IMR-90 (cell line): ENCODE measurements around the gene HCFC1. TPM values are rescaled to one million over a fixed set of nuclear protein-coding genes. Genes with fewer than 3 reads are reported as not detected.

Experiments
- ATAC-seq: fragments of 200-7000 bp; cut with Tn5 transposase; 2 replicates; pipeline ENCODE4 v1.9.1; 2020; ENCODE audit warnings: low read depth, mild to moderate bottlenecking, moderate library complexity
- BruUV-seq: library from RNA; stranded (reverse); fragments of 400-500 nt; replicated peaks from 2 replicates; lab custom pipeline; 2021; lab: Mats Ljungman, UMichigan
- CTCF ChIA-PET: fragments of 300-600 bp; formaldehyde crosslinking; extraction: SDS; loops from one replicate; lab custom pipeline; 2021; ENCODE audit warnings: antibody characterized with exemption; lab: Yijun Ruan, JAX
- POLR2A ChIA-PET: fragments of 300-600 bp; sonication (Branson Sonifier 250); formaldehyde crosslinking; loops from one replicate; lab custom pipeline; 2022; ENCODE audit warnings: antibody characterized with exemption; ENCODE audit not compliant: unreplicated experiment; lab: Charles Lee
- DNase-seq: peaks from one replicate; pipeline ENCODE4 v3.0.0; 2013
- H2AFZ ChIP-seq: replicated peaks from 2 replicates; pipeline ENCODE3; 2013; ENCODE audit warnings: low read length, mild to moderate bottlenecking; ENCODE audit not compliant: poor library complexity
- H2AK5ac ChIP-seq: 2 replicates; pipeline ENCODE4 v1.6.1; 2013; ENCODE audit warnings: low read depth, low read length, inconsistent platforms
- H2AK9ac ChIP-seq: replicated peaks from 2 replicates; pipeline ENCODE3; 2013; ENCODE audit warnings: mild to moderate bottlenecking, low read depth, low read length, moderate library complexity; ENCODE audit not compliant: poor library complexity
- H2BK120ac ChIP-seq: 2 replicates; pipeline ENCODE4 v1.6.1; 2013; ENCODE audit warnings: low read depth, low read length, inconsistent platforms
- H2BK15ac ChIP-seq: 3 replicates; pipeline ENCODE4 v1.6.1; 2013; ENCODE audit warnings: low read depth, low read length, inconsistent platforms
- H2BK20ac ChIP-seq: 2 replicates; pipeline ENCODE4 v1.6.1; 2013; ENCODE audit warnings: low read depth, mild to moderate bottlenecking, inconsistent platforms, low read length, moderate library complexity
- H2BK5ac ChIP-seq: 2 replicates; pipeline ENCODE4 v1.6.1; 2013; ENCODE audit warnings: mild to moderate bottlenecking, low read depth, low read length, inconsistent platforms; ENCODE audit not compliant: poor library complexity, severe bottlenecking
- H3K14ac ChIP-seq: replicated peaks from 2 replicates; pipeline ENCODE4 v1.6.1; 2013; ENCODE audit warnings: low read depth, low read length, inconsistent platforms
- H3K18ac ChIP-seq: 2 replicates; pipeline ENCODE4 v1.6.1; 2013; ENCODE audit warnings: low read depth, low read length, control low read depth
- H3K23ac ChIP-seq: 2 replicates; pipeline ENCODE4 v1.6.1; 2013; ENCODE audit warnings: low read depth, low read length, inconsistent platforms
- H3K27ac ChIP-seq: 2 replicates; pipeline ENCODE4 v1.5.1; 2013; ENCODE audit warnings: mild to moderate bottlenecking, control low read depth, low read length; ENCODE audit not compliant: insufficient read depth
- H3K27me3 ChIP-seq: 2 replicates; pipeline ENCODE4 v1.6.1; 2013; ENCODE audit warnings: low read length; ENCODE audit not compliant: control insufficient read depth, insufficient read depth
- H3K36me3 ChIP-seq: 2 replicates; pipeline ENCODE4 v1.6.1; 2013; ENCODE audit warnings: low read length, mixed read lengths; ENCODE audit not compliant: control insufficient read depth, insufficient read depth
- H3K4ac ChIP-seq: 2 replicates; pipeline ENCODE4 v1.6.1; 2013; ENCODE audit warnings: low read depth, low read length, inconsistent platforms
- H3K4me1 ChIP-seq: 2 replicates; pipeline ENCODE4 v1.6.1; 2013; ENCODE audit warnings: low read length, mixed read lengths; ENCODE audit not compliant: control insufficient read depth, insufficient read depth
- H3K4me2 ChIP-seq: 2 replicates; pipeline ENCODE4 v1.6.1; 2013; ENCODE audit warnings: low read depth, mild to moderate bottlenecking, control low read depth, low read length, moderate library complexity
- H3K4me3 ChIP-seq: 2 replicates; pipeline ENCODE4 v1.5.1; 2013; ENCODE audit warnings: low read depth, mild to moderate bottlenecking, control low read depth, low read length, moderate library complexity; ENCODE audit not compliant: insufficient read depth
- H3K56ac ChIP-seq: 2 replicates; pipeline ENCODE4 v1.6.1; 2013; ENCODE audit warnings: low read length, inconsistent platforms; ENCODE audit not compliant: insufficient read depth; ENCODE audit errors: extremely low read depth
- H3K79me1 ChIP-seq, 2 experiments: 2 replicates each; pipeline ENCODE4 v1.6.1; 2013; ENCODE audit warnings: low read length in 2 of 2, inconsistent platforms in 1 of 2, low read depth in 1 of 2
- H3K9ac ChIP-seq: 2 replicates; pipeline ENCODE4 v1.6.1; 2013; ENCODE audit warnings: low read depth, low read length, control low read depth
- H3K9me1 ChIP-seq: 2 replicates; pipeline ENCODE4 v1.6.1; 2013; ENCODE audit warnings: low read length, inconsistent platforms; ENCODE audit not compliant: insufficient read depth
- H3K9me3 ChIP-seq: 2 replicates; pipeline ENCODE4 v1.6.1; 2013; ENCODE audit warnings: low read length; ENCODE audit not compliant: control insufficient read depth, insufficient read depth
- H4K20me1 ChIP-seq: 2 replicates; pipeline ENCODE4 v1.6.1; 2013; ENCODE audit warnings: low read length, inconsistent platforms; ENCODE audit not compliant: insufficient read depth
- H4K5ac ChIP-seq: 2 replicates; pipeline ENCODE4 v1.6.1; 2013; ENCODE audit warnings: mild to moderate bottlenecking, low read depth, low read length, control low read depth
- H4K8ac ChIP-seq, 2 experiments: 2 replicates each; pipeline ENCODE4 v1.6.1; 2013; ENCODE audit warnings: low read depth in 2 of 2, low read length in 2 of 2, control low read depth in 1 of 2, inconsistent platforms in 1 of 2
- H4K91ac ChIP-seq: 2 replicates; pipeline ENCODE4 v1.6.1; 2013; ENCODE audit warnings: low read depth, low read length, inconsistent platforms; ENCODE audit not compliant: insufficient read depth
- BHLHE40 ChIP-seq: fragments of 150-350 bp; IDR thresholded peaks from 2 replicates; pipeline ENCODE4 v1.6.1; 2016; ENCODE audit warnings: mild to moderate bottlenecking, low read depth, low read length
- CEBPB ChIP-seq: IDR thresholded peaks from 2 replicates; pipeline ENCODE4 v1.6.1; 2012; ENCODE audit warnings: low read depth, low read length, improper control_type of control experiment
- CHD1 ChIP-seq: IDR thresholded peaks from 2 replicates; pipeline ENCODE4 v1.6.1; 2012; ENCODE audit warnings: low read depth, low read length, improper control_type of control experiment
- FOS ChIP-seq: fragments of 150-350 bp; IDR thresholded peaks from 2 replicates; pipeline ENCODE4 v1.6.1; 2016; ENCODE audit warnings: low read depth, low read length
- MAFK ChIP-seq: IDR thresholded peaks from 2 replicates; pipeline ENCODE4 v1.6.1; 2012; ENCODE audit warnings: low read depth, low read length, improper control_type of control experiment
- MAZ ChIP-seq: IDR thresholded peaks from 2 replicates; pipeline ENCODE4 v1.6.1; 2012; ENCODE audit warnings: low read depth, mild to moderate bottlenecking, low read length, improper control_type of control experiment, moderate library complexity, borderline replicate concordance
- MXI1 ChIP-seq: IDR thresholded peaks from 2 replicates; pipeline ENCODE4 v1.6.1; 2012; ENCODE audit warnings: low read depth, mild to moderate bottlenecking, low read length, moderate library complexity, borderline replicate concordance
- NFE2L2 ChIP-seq: fragments of 150-350 bp; IDR thresholded peaks from 2 replicates; pipeline ENCODE4 v1.6.1; 2016; ENCODE audit warnings: low read depth, mild to moderate bottlenecking, low read length
- POLR2A ChIP-seq: IDR thresholded peaks from 2 replicates; pipeline ENCODE4 v1.6.1; 2012; ENCODE audit warnings: mild to moderate bottlenecking, low read depth, low read length
- RAD21 ChIP-seq: IDR thresholded peaks from 2 replicates; pipeline ENCODE4 v1.6.1; 2012; ENCODE audit warnings: low read length, improper control_type of control experiment
- RCOR1 ChIP-seq: IDR thresholded peaks from 2 replicates; pipeline ENCODE4 v1.6.1; 2012; ENCODE audit warnings: mild to moderate bottlenecking, low read length, improper control_type of control experiment; ENCODE audit not compliant: insufficient replicate concordance
- RFX5 ChIP-seq: IDR thresholded peaks from 2 replicates; pipeline ENCODE4 v1.8.0; 2012; ENCODE audit warnings: low read depth, mild to moderate bottlenecking, low read length, moderate library complexity
- SMC3 ChIP-seq: fragments of 150-350 bp; IDR thresholded peaks from 2 replicates; pipeline ENCODE4 v1.6.1; 2016; ENCODE audit warnings: low read depth, mild to moderate bottlenecking, antibody characterized with exemption, low read length, moderate library complexity
- WGBS, 2 experiments: methylation state at CpG; one replicate each; pipeline versions ENCODE4 v1.1.5 to v1.1.7; 2013; ENCODE audit warnings: missing lambda C conversion rate in 2 of 2; ENCODE audit not compliant: insufficient read length in 1 of 2; ENCODE audit errors: extremely low coverage in 2 of 2; 5-methylcytosine and 5-hydroxymethylcytosine counted together
- dilution Hi-C: fragments of 300-500 bp; cut with HindIII; formaldehyde crosslinking; loops from one replicate; pipeline ENCODE4 v1.14.3; 2018; ENCODE audit warnings: low sequenced_read_pairs; ENCODE audit not compliant: unreplicated experiment
- in situ Hi-C: fragments of 300-500 bp; cut with MboI; formaldehyde crosslinking; loops from 3 replicates; pipeline ENCODE4 v1.14.3; 2019; ENCODE audit warnings: low sequenced_read_pairs, inconsistent platforms, mixed read lengths
- intact Hi-C: fragments of 100-400 bp; cut with micrococcal nuclease; formaldehyde crosslinking; loops from 2 replicates; pipeline ENCODE4 v1.10.0; 2022
- polyA plus RNA-seq, 3 experiments: library from polyadenylated mRNA; depleted of rRNA; stranded (reverse); fragments of >200 nt; gene quantifications; 2 replicates each; pipeline ENCODE4 v1.2.3, GENCODE V29; 2012; ENCODE audit warnings: low replicate concordance in 1 of 3
- total RNA-seq: library from RNA; depleted of rRNA; stranded (reverse); fragments of >200 nt; gene quantifications from 2 replicates; pipeline ENCODE4 v1.2.3, GENCODE V29; 2012
- TF ChIP-seq, protein P1 (sequence below): fragments of 150-350 bp; IDR thresholded peaks from 2 replicates; pipeline ENCODE4 v1.6.1; 2016; ENCODE audit warnings: low read depth, mild to moderate bottlenecking, low read length, moderate library complexity, borderline replicate concordance
- TF ChIP-seq, protein P2 (sequence below): conservative IDR thresholded peaks from 2 replicates; pipeline ENCODE4 v1.5.1; 2012; ENCODE audit warnings: mild to moderate bottlenecking, low read depth, low read length, improper control_type of control experiment
- TF ChIP-seq, protein P3 (sequence below): fragments of 150-350 bp; IDR thresholded peaks from 2 replicates; pipeline ENCODE4 v1.6.1; 2017; ENCODE audit warnings: mild to moderate bottlenecking, antibody characterized with exemption, low read length, low read depth

Gene HCFC1
- total and polyA plus RNA-seq, 2 of the 4 experiments (the other 2 are of a cell fraction): 3.2 to 17.6 TPM

- ATAC-seq (no peak), DNase-seq (no peak)
- H3K27me3 ChIP-seq: no peaks in the 10 kb centered on the region
- in situ Hi-C loops: loop anchor here (10.0 kb wide), 1 partner anchor 195 kb away; the partner anchor contains the start of gene PLXNB3
- no peak overlapping the region for H2BK15ac ChIP-seq
- POLR2A ChIA-PET: no interaction called here
- H4K5ac ChIP-seq: no peak overlapping the region
- H3K9me1 ChIP-seq: no peaks in the 10 kb centered on the region
- H3K14ac ChIP-seq: no peak overlapping the region
- no peak overlapping the region for H4K91ac ChIP-seq
- TF ChIP-seq RFX5 (no peak), MXI1 (no peak), CHD1 (no peak), BHLHE40 (no peak), SMC3 (no peak), RCOR1 (no peak), MAZ (no peak), NFE2L2 (no peak), FOS (no peak), CEBPB (no peak), RAD21 (no peak), MAFK (no peak), POLR2A (no peak)
- TF ChIP-seq, protein P1, sequence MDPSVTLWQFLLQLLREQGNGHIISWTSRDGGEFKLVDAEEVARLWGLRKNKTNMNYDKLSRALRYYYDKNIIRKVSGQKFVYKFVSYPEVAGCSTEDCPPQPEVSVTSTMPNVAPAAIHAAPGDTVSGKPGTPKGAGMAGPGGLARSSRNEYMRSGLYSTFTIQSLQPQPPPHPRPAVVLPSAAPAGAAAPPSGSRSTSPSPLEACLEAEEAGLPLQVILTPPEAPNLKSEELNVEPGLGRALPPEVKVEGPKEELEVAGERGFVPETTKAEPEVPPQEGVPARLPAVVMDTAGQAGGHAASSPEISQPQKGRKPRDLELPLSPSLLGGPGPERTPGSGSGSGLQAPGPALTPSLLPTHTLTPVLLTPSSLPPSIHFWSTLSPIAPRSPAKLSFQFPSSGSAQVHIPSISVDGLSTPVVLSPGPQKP: no peak
- TF ChIP-seq, protein P2, sequence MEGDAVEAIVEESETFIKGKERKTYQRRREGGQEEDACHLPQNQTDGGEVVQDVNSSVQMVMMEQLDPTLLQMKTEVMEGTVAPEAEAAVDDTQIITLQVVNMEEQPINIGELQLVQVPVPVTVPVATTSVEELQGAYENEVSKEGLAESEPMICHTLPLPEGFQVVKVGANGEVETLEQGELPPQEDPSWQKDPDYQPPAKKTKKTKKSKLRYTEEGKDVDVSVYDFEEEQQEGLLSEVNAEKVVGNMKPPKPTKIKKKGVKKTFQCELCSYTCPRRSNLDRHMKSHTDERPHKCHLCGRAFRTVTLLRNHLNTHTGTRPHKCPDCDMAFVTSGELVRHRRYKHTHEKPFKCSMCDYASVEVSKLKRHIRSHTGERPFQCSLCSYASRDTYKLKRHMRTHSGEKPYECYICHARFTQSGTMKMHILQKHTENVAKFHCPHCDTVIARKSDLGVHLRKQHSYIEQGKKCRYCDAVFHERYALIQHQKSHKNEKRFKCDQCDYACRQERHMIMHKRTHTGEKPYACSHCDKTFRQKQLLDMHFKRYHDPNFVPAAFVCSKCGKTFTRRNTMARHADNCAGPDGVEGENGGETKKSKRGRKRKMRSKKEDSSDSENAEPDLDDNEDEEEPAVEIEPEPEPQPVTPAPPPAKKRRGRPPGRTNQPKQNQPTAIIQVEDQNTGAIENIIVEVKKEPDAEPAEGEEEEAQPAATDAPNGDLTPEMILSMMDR: no peak
- TF ChIP-seq, protein P3, sequence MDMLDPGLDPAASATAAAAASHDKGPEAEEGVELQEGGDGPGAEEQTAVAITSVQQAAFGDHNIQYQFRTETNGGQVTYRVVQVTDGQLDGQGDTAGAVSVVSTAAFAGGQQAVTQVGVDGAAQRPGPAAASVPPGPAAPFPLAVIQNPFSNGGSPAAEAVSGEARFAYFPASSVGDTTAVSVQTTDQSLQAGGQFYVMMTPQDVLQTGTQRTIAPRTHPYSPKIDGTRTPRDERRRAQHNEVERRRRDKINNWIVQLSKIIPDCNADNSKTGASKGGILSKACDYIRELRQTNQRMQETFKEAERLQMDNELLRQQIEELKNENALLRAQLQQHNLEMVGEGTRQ: no peak
- no peak overlapping the region for H3K4ac ChIP-seq
- BruUV-seq: TSS peak; percentile 40
- no peaks in the 10 kb centered on the region for H3K9me3 ChIP-seq
- H3K23ac ChIP-seq: no peak overlapping the region
- H3K4me1 ChIP-seq: no peaks in the 10 kb centered on the region
- no peak overlapping the region for H3K27ac ChIP-seq
- no peak overlapping the region for H3K18ac ChIP-seq
- H2AK5ac ChIP-seq: no peak overlapping the region
- no peak overlapping the region for H3K9ac ChIP-seq
- no peak overlapping the region for H2BK120ac ChIP-seq
- H3K56ac ChIP-seq: no peak overlapping the region
- intact Hi-C loops: no loop called here
- dilution Hi-C loops: no loop called here
- WGBS, 2 experiments: 80% methylated on average over 3 of the region's 16 CpGs; no CpG with 5 or more reads in 1 of the 2 experiments
- peaks cover 81% of the 10 kb centered on the region for H3K36me3 ChIP-seq
- CTCF ChIA-PET: no interaction called here
- no peak overlapping the region for H2AK9ac ChIP-seq
- no peak overlapping the region for H3K4me2 ChIP-seq
- no peak overlapping the region for H2BK20ac ChIP-seq
- H2AFZ ChIP-seq: no peak overlapping the region
- H4K8ac ChIP-seq: no peak overlapping the region
- H4K20me1 ChIP-seq: peaks cover 25% of the 10 kb centered on the region
- H2BK5ac ChIP-seq: no peak overlapping the region
- peaks cover 5 to 9% of the 10 kb centered on the region in 2 experiments for H3K79me1 ChIP-seq
- H3K4me3 ChIP-seq: no peak overlapping the region
These were observed 11.5 kb downstream of the HCFC1 start for GRCh38 chrX:153960077-153960476.
